A673 (cell line): ENCODE measurements around the gene CPNE9.

Experiments used
- EZH2 ChIP-seq: fragments of 200-600 bp; sonication (generic); IDR thresholded peaks from 2 replicates; pipeline ENCODE4 v1.6.1; 2017; ENCODE audit warnings: borderline replicate concordance, low read depth, mild to moderate bottlenecking, mixed read lengths, antibody characterized with exemption, low read length; ENCODE audit not compliant: poor library complexity, severe bottlenecking
- TF ChIP-seq, protein P1 (sequence below): fragments of 300-800, 200-600 bp; sonication (generic); conservative IDR thresholded peaks from 2 replicates; pipeline ENCODE4 v1.5.1; 2017; ENCODE audit warnings: low read depth, mild to moderate bottlenecking, antibody characterized with exemption, low read length, moderate library complexity, mixed read lengths

DNA sequence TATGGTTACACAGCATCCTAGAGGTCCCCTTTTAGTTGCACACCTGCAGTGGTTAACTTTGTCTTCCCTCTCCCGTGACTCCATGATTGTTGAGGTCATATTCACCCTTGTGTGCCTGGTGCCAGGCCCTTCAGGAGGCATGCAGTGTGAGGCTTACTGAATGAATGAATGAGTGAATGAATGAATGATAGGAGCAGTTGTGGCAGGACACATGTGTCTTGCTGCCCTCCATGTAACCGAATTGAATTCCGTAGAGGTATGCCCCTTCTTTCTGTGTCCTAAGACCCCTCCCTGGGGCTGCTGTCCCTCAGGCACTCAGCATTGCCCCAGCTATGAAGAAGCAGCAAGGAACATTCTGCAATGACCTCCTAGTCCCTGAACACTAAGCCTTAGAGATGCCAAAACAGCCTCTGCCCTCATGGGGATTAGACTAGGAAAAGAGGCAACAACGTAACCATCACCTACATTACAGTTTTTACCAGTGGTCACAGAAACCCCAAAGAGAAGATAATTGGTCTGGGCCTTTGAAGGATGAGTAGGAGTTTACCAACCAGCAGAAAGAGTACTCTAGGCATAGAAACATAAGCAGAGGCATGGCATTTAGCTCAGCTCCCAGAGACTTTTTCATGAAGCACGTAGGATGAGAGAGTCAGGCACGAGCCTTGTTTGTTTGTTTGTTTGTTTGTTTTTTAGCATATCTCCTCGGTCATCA lies 22.5 kb upstream of the CPNE9 start:
- TF ChIP-seq, protein P1, sequence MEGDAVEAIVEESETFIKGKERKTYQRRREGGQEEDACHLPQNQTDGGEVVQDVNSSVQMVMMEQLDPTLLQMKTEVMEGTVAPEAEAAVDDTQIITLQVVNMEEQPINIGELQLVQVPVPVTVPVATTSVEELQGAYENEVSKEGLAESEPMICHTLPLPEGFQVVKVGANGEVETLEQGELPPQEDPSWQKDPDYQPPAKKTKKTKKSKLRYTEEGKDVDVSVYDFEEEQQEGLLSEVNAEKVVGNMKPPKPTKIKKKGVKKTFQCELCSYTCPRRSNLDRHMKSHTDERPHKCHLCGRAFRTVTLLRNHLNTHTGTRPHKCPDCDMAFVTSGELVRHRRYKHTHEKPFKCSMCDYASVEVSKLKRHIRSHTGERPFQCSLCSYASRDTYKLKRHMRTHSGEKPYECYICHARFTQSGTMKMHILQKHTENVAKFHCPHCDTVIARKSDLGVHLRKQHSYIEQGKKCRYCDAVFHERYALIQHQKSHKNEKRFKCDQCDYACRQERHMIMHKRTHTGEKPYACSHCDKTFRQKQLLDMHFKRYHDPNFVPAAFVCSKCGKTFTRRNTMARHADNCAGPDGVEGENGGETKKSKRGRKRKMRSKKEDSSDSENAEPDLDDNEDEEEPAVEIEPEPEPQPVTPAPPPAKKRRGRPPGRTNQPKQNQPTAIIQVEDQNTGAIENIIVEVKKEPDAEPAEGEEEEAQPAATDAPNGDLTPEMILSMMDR, result no peak
- TF ChIP-seq EZH2, result no peak
